GM10248 (cell line): ENCODE measurements around the gene LRRC25.
A peak's percentile ranks its signal among the peaks of the same experiment; 100 is the strongest.

Source experiments
- CTCF ChIA-PET: fragments of 300-600 bp; sonication (Branson Sonifier 250); formaldehyde crosslinking; extraction: SDS; loops from one replicate; lab custom pipeline; 2021; ENCODE audit warnings: antibody characterized with exemption; lab: Yijun Ruan, JAX
- POLR2A ChIA-PET: fragments of 350-650 bp; sonication (Branson Sonifier 250); formaldehyde crosslinking; extraction: SDS; loops from one replicate; lab custom pipeline; 2020; ENCODE audit warnings: antibody characterized with exemption; lab: Yijun Ruan, JAX
- DNase-seq: peaks from one replicate; pipeline ENCODE4 v3.0.0; 2012; ENCODE audit errors: extremely low spot score
- TF ChIP-seq, protein P1 (sequence below): IDR thresholded peaks from 2 replicates; pipeline ENCODE4 v1.5.1; 2012; ENCODE audit warnings: mild to moderate bottlenecking, low read depth; ENCODE audit errors: extremely low read depth, missing control alignments, control extremely low read depth

Gene LRRC25

DNA sequence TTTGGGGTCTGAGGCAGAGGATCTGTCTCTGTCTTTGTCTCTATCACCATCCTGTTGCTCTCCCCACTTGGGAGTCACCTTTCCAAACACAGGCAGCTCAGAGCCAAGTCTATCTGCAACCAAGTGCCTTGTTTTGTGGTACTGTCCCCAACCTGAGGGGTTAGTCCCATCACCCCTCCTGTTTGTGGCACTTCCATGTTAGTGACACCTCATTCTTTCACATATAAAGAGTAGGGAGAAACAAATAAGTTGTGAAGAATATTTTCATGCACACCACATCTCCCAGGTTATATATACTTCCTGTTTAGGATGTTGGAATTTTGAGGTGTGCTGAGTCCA is 7.7 kb downstream of the LRRC25 start:
- no peak for DNase-seq
- CTCF ChIA-PET: interaction anchor here (1.1 to 23.3 kb wide), 17 partner anchors 9 to 458 kb away, joined by 3 to 380 read pairs (median 13); partner anchors contain the start of genes JUND, LRRC25, LSM4 and RAB3A
- POLR2A ChIA-PET: interaction anchor here (2.2 kb wide), 1 partner anchor 108 kb away, joined by 14 read pairs; the partner anchor contains the start of gene JUND
- TF ChIP-seq, protein P1, sequence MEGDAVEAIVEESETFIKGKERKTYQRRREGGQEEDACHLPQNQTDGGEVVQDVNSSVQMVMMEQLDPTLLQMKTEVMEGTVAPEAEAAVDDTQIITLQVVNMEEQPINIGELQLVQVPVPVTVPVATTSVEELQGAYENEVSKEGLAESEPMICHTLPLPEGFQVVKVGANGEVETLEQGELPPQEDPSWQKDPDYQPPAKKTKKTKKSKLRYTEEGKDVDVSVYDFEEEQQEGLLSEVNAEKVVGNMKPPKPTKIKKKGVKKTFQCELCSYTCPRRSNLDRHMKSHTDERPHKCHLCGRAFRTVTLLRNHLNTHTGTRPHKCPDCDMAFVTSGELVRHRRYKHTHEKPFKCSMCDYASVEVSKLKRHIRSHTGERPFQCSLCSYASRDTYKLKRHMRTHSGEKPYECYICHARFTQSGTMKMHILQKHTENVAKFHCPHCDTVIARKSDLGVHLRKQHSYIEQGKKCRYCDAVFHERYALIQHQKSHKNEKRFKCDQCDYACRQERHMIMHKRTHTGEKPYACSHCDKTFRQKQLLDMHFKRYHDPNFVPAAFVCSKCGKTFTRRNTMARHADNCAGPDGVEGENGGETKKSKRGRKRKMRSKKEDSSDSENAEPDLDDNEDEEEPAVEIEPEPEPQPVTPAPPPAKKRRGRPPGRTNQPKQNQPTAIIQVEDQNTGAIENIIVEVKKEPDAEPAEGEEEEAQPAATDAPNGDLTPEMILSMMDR: no peak

DNA sequence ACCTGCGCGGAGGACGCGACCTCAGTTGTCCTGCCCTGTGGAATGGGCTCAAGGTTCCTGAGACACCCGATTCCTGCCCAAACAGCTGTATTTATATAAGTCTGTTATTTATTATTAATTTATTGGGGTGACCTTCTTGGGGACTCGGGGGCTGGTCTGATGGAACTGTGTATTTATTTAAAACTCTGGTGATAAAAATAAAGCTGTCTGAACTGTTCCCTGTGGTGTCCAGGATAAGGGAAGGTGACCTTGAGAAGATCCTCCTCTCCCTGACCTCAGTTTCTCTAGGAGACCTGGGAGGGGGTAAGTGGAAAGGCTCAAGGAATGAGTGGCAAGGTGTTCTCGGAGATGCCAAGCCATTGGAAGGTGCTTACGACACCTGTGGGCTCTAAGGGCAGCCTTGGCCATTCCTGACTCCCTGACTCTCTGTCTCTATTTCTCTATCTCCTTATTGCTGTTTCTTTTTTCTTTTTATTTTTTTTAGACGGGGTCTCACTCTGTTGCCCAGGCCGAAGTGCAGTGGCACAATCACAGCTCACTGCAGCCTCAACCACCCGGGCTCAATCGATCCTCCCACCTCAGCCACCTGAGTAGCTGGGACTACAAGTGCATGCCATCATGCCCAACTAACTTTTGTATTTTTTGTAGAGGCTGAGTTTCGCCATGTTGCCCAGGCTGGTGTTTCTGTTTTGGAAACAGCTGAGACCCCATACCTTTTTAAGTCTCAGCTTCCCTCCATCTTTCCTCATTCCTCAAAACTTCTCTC is 8.3 kb downstream of the LRRC25 start:
- no peak for DNase-seq
- TF ChIP-seq, protein P1: no peak
- ChIA-PET POLR2A (interaction anchor here (1.7 to 2.2 kb wide), 2 partner anchors 13 to 108 kb away, joined by 4 to 14 read pairs; partner anchors contain the start of gene JUND), CTCF (interaction anchor here (0.8 to 23.3 kb wide), 25 partner anchors 9 to 457 kb away, joined by 3 to 380 read pairs (median 7); partner anchors contain the start of genes JUND, LRRC25, LSM4 and RAB3A)

DNA sequence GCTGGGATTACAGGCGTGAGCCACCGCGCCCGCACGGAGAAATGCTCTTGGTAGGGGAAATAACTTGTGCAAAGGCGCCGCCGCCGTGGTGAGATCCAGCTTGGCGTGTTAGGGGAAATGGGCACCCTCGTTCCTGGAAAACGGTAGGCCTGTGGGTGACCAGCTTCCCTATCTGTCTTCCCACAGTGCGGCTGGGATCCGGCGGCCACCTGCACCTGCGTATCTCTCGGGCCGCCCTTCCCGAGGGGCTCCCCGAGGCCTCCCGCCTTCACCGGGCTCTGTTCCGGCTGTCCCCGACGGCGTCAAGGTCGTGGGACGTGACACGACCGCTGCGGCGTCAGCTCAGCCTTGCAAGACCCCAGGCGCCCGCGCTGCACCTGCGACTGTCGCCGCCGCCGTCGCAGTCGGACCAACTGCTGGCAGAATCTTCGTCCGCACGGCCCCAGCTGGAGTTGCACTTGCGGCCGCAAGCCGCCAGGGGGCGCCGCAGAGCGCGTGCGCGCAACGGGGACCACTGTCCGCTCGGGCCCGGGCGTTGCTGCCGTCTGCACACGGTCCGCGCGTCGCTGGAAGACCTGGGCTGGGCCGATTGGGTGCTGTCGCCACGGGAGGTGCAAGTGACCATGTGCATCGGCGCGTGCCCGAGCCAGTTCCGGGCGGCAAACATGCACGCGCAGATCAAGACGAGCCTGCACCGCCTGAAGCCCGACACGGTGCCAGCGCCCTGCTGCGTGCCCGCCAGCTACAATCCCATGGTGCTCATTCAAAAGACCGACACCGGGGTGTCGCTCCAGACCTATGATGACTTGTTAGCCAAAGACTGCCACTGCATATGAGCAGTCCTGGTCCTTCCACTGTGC is 9.1 kb downstream of the LRRC25 start:
- peak; percentile 93 for DNase-seq
- ChIA-PET CTCF (interaction anchor here (0.7 to 23.3 kb wide), 40 partner anchors 8 to 456 kb away, joined by 3 to 380 read pairs (median 4); partner anchors contain the start of genes JUND, LRRC25, LSM4 and RAB3A), POLR2A (interaction anchor here (0.7 to 2.2 kb wide), 3 partner anchors 14 to 107 kb away, joined by 3 to 14 read pairs (median 4); partner anchors contain the start of gene JUND)
- TF ChIP-seq, protein P1: peak; percentile 100

DNA sequence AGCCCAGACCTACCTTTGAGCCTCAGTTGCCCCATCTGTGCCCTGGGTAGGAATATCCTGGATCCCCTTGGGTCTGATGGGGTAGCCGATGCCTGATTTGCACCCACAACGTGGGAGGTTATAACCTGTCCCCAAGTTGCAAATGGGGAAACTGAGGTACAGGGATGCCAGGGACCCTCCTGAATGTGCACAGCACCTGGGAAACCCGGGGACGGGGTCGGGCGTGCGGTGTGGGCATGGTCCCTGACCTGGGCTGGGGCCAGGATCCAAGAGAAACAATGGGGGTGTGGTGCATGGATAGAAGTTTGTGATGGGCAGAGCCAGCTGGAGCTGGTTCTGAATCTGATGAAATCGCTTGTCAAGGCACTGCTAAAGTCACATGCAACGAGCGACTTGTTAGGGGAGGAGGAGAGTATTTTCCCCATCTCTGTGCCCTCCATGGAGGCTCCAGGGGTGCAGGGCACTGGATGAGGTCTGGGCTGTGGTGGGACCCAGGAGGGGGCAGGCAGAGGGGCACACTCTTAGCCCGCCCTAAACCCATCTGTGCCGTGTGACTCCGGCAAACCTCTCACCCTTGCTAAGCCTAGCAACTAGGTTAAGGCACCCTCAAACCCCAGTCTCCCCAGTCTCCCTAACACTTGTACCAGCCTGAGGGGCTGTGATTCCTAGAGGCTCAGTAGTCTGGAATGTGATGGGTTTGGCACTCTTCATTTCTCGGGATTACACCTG is 10.7 kb downstream of the LRRC25 start:
- TF ChIP-seq, protein P1: no peak
- ChIA-PET CTCF (interaction anchor here (0.9 to 23.3 kb wide), 14 partner anchors 10 to 107 kb away, joined by 3 to 380 read pairs (median 10); partner anchors contain the start of genes JUND, LRRC25 and SSBP4), POLR2A (interaction anchor here (0.6 to 1.1 kb wide), 4 partner anchors 11 to 105 kb away, joined by 4 to 7 read pairs (median 4); partner anchors contain the start of gene JUND)
- no peak for DNase-seq

DNA sequence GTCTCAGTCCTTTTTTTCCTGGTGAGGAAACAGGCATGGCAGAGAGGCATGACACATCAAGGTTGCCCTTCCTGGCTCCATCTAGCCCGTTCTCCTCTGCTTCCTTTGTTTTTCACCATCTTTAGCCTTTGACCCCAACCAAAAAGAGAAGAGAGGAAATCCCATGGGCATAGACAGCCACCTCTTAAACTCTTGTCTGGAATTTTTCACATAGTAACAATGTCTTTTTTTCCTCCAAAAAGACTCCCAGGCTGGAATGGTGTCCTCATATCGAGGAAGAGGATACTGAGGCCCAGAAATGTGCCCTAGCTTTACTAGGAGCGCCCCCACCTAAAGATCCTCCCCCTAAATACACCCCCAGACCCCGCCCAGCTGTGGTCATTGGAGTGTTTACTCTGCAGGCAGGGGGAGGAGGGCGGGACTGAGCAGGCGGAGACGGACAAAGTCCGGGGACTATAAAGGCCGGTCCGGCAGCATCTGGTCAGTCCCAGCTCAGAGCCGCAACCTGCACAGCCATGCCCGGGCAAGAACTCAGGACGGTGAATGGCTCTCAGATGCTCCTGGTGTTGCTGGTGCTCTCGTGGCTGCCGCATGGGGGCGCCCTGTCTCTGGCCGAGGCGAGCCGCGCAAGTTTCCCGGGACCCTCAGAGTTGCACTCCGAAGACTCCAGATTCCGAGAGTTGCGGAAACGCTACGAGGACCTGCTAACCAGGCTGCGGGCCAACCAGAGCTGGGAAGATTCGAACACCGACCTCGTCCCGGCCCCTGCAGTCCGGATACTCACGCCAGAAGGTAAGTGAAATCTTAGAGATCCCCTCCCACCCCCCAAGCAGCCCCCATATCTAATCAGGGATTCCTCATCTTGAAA is 11.5 kb downstream of the LRRC25 start, which contains the start of gene GDF15:
Gene GDF15 (plus strand): TSS at position 484 of the 868 bp plus-strand sequence. CDS start 32 bp downstream, at position 516.
- TF ChIP-seq, protein P1: peak; percentile 66
- DNase-seq: peak; percentile 69
- POLR2A ChIA-PET: interaction anchor here (0.6 to 1.1 kb wide), 5 partner anchors 11 to 104 kb away, joined by 3 to 7 read pairs (median 4); partner anchors contain the start of gene JUND
- CTCF ChIA-PET: interaction anchor here (0.6 to 23.3 kb wide), 14 partner anchors 10 to 107 kb away, joined by 3 to 380 read pairs (median 5); partner anchors contain the start of genes JUND, LRRC25 and SSBP4
